H1 (cell line): ENCODE results near the gene SEZ6L. TPM values are rescaled to one million over a fixed set of nuclear protein-coding genes. Genes with fewer than 3 reads are reported as not detected.

ENCODE experiments used
- CTCF ChIA-PET: fragments of 300-600 bp; sonication (Branson Sonifier 250); formaldehyde crosslinking; loops from one replicate; lab custom pipeline; 2021; ENCODE audit not compliant: partially characterized antibody; lab: Charles Lee
- POLR2A ChIA-PET: fragments of 300-600 bp; sonication (Branson Sonifier 250); formaldehyde crosslinking; loops from one replicate; lab custom pipeline; 2021; ENCODE audit warnings: inconsistent platforms; ENCODE audit not compliant: partially characterized antibody; lab: Charles Lee
- DNase-seq, 2 experiments: peaks; one replicate each; pipeline versions ENCODE4 v3.0.0 to v3.0.0-alpha.2; 2010 to 2022; ENCODE audit warnings: low spot score in 2 of 2, low read depth in 1 of 2, mixed read lengths in 1 of 2
- FAIRE-seq: peaks from 2 replicates; lab custom pipeline; 2011; peaks lifted over from hg19 to GRCh38; lab: Jason Lieb, UNC
- H2AFZ ChIP-seq: 2 replicates; pipeline ENCODE4 v1.8.1; 2012; ENCODE audit warnings: low read length, inconsistent platforms
- H2AK5ac ChIP-seq: 2 replicates; pipeline ENCODE4 v1.6.1; 2013; ENCODE audit warnings: low read depth, low read length
- H2BK120ac ChIP-seq: replicated peaks from 2 replicates; pipeline ENCODE3; 2013; ENCODE audit warnings: low read depth, low read length, inconsistent platforms
- H2BK12ac ChIP-seq: 2 replicates; pipeline ENCODE4 v1.6.1; 2013; ENCODE audit warnings: low read depth, low read length
- H2BK15ac ChIP-seq: 2 replicates; pipeline ENCODE4 v1.6.1; 2013; ENCODE audit warnings: low read length
- H2BK20ac ChIP-seq: 2 replicates; pipeline ENCODE4 v1.6.1; 2013; ENCODE audit warnings: low read length
- H2BK5ac ChIP-seq: 2 replicates; pipeline ENCODE4 v1.6.1; 2013; ENCODE audit warnings: low read depth, low read length
- H3K14ac ChIP-seq: 2 replicates; pipeline ENCODE4 v1.6.1; 2013; ENCODE audit warnings: inconsistent platforms; ENCODE audit not compliant: insufficient read length
- H3K18ac ChIP-seq: 2 replicates; pipeline ENCODE4 v1.6.1; 2013; ENCODE audit warnings: low read length; ENCODE audit errors: extremely low read depth
- H3K23ac ChIP-seq: 2 replicates; pipeline ENCODE4 v1.6.1; 2013; ENCODE audit warnings: inconsistent platforms; ENCODE audit not compliant: insufficient read length
- H3K23me2 ChIP-seq: 2 replicates; pipeline ENCODE4 v1.6.1; 2013; ENCODE audit warnings: low read depth, low read length
- H3K27ac ChIP-seq: 2 replicates; pipeline ENCODE4 v1.6.1; 2011; ENCODE audit warnings: low read depth, low read length, inconsistent platforms
- H3K27me3 ChIP-seq, 4 experiments: replicated peaks in 1 of 4; 1 replicate in 1 of 4; 2 replicates in 3 of 4; pipeline versions ENCODE4 v1.6.1 to v1.8.1; 2011 to 2013; ENCODE audit warnings: low read length in 3 of 4, mild to moderate bottlenecking in 3 of 4, inconsistent platforms in 2 of 4, mixed read lengths in 2 of 4, moderate library complexity in 1 of 4; ENCODE audit not compliant: control insufficient read depth in 3 of 4, insufficient read depth in 3 of 4; ENCODE audit errors: extremely low read depth in 1 of 4
- H3K36me3 ChIP-seq, 4 experiments: 2 replicates each; pipeline versions ENCODE4 v1.6.1 to v1.8.1; 2011 to 2013; ENCODE audit warnings: mild to moderate bottlenecking in 4 of 4, low read length in 3 of 4, moderate library complexity in 2 of 4, control low read depth in 1 of 4, inconsistent platforms in 1 of 4; ENCODE audit not compliant: insufficient read depth in 4 of 4, control insufficient read depth in 2 of 4
- H3K4ac ChIP-seq: replicated peaks from 2 replicates; pipeline ENCODE3; 2013; ENCODE audit warnings: low read length, low read depth, mixed read lengths, inconsistent platforms; ENCODE audit not compliant: insufficient read length
- H3K4me1 ChIP-seq, 4 experiments: replicated peaks in 1 of 4; 1 replicate in 1 of 4; 2 replicates in 3 of 4; pipeline versions ENCODE4 v1.6.1 to v1.8.1; 2011 to 2013; ENCODE audit warnings: low read length in 3 of 4, inconsistent platforms in 2 of 4, mixed read lengths in 1 of 4; ENCODE audit not compliant: insufficient read depth in 4 of 4, control insufficient read depth in 3 of 4
- H3K4me2 ChIP-seq, 2 experiments: 2 replicates each; pipeline versions ENCODE4 v1.6.1 to v1.8.1; 2011 to 2013; ENCODE audit warnings: low read depth in 2 of 2, low read length in 2 of 2, control low read depth in 1 of 2, inconsistent platforms in 1 of 2, mild to moderate bottlenecking in 1 of 2; ENCODE audit not compliant: insufficient read depth in 1 of 2
- H3K4me3 ChIP-seq, 4 experiments: fragments of 200-600, 300-600 bp in 1 of 4; sonication (generic), shearing (Covaris generic), sonication (Bioruptor Twin) in 1 of 4; 2 replicates each; pipeline versions ENCODE4 v1.5.1 to v1.8.1; 2011 to 2016; ENCODE audit warnings: low read length in 4 of 4, low read depth in 3 of 4, control low read depth in 2 of 4, inconsistent platforms in 2 of 4, mild to moderate bottlenecking in 2 of 4, mixed read lengths in 1 of 4, moderate library complexity in 1 of 4; ENCODE audit not compliant: insufficient read depth in 2 of 4; ENCODE audit errors: extremely low read depth in 1 of 4
- H3K56ac ChIP-seq: replicated peaks from 2 replicates; pipeline ENCODE3; 2013; ENCODE audit warnings: low read depth, mild to moderate bottlenecking, mixed read lengths, low read length, inconsistent platforms; ENCODE audit not compliant: insufficient read length
- H3K79me1 ChIP-seq: 2 replicates; pipeline ENCODE4 v1.6.1; 2013; ENCODE audit warnings: low read depth, low read length, control low read depth
- H3K79me2 ChIP-seq, 2 experiments: 2 replicates each; pipeline versions ENCODE4 v1.6.1 to v1.8.1; 2012 to 2013; ENCODE audit warnings: low read length in 2 of 2, mild to moderate bottlenecking in 2 of 2, inconsistent platforms in 1 of 2; ENCODE audit not compliant: insufficient read depth in 2 of 2, control insufficient read depth in 1 of 2
- H3K9ac ChIP-seq, 4 experiments: replicated peaks in 1 of 4; 1 replicate in 1 of 4; 2 replicates in 3 of 4; pipeline versions ENCODE4 v1.6.1 to v1.8.1; 2011 to 2013; ENCODE audit warnings: low read depth in 3 of 4, low read length in 3 of 4, control low read depth in 2 of 4, mild to moderate bottlenecking in 2 of 4, moderate library complexity in 2 of 4, inconsistent platforms in 1 of 4; ENCODE audit errors: extremely low read depth in 1 of 4
- H3K9me3 ChIP-seq, 2 experiments: 2 replicates each; pipeline versions ENCODE4 v1.6.1 to v1.8.1; 2012 to 2013; ENCODE audit warnings: mild to moderate bottlenecking in 2 of 2, moderate library complexity in 2 of 2, control low read depth in 1 of 2, inconsistent platforms in 1 of 2, low read depth in 1 of 2, low read length in 1 of 2, mixed read lengths in 1 of 2; ENCODE audit not compliant: insufficient read depth in 2 of 2
- H4K20me1 ChIP-seq, 2 experiments: replicated peaks in 1 of 2; 2 replicates each; pipeline versions ENCODE3 to v1.8.1; 2011 to 2013; ENCODE audit warnings: inconsistent platforms in 2 of 2, low read length in 2 of 2, mild to moderate bottlenecking in 1 of 2; ENCODE audit not compliant: insufficient read depth in 2 of 2, control insufficient read depth in 1 of 2
- H4K5ac ChIP-seq: 2 replicates; pipeline ENCODE4 v1.6.1; 2013; ENCODE audit warnings: low read length, low read depth, mixed read lengths, inconsistent platforms; ENCODE audit not compliant: insufficient read length
- H4K8ac ChIP-seq: 2 replicates; pipeline ENCODE4 v1.8.0; 2013; ENCODE audit warnings: mild to moderate bottlenecking, moderate library complexity, low read length, inconsistent platforms; ENCODE audit not compliant: insufficient read depth; ENCODE audit errors: extremely low read depth
- H4K91ac ChIP-seq: replicated peaks from 2 replicates; pipeline ENCODE3; 2013; ENCODE audit warnings: low read length, mixed read lengths, inconsistent platforms; ENCODE audit not compliant: insufficient read length
- HDAC6 ChIP-seq: IDR thresholded peaks from one replicate; pipeline ENCODE4 v1.7.1; 2012; ENCODE audit warnings: low read depth, mild to moderate bottlenecking, inconsistent platforms, low read length, moderate library complexity
- MAFK ChIP-seq: IDR thresholded peaks from 2 replicates; pipeline ENCODE4 v1.6.1; 2012; ENCODE audit warnings: low read depth, mild to moderate bottlenecking, improper control_type of control experiment, low read length
- WGBS, 2 experiments: shearing (Covaris generic) in 1 of 2; methylation state at CpG; one replicate each; pipeline versions ENCODE4 v1.1.6 to v1.1.7; 2013 to 2015; ENCODE audit warnings: low lambda C conversion rate in 2 of 2, mixed read lengths in 2 of 2, inconsistent platforms in 1 of 2, low coverage in 1 of 2, missing lambda C conversion rate in 1 of 2; ENCODE audit not compliant: insufficient replicate concordance in 2 of 2, insufficient coverage in 1 of 2, insufficient read length in 1 of 2; ENCODE audit errors: extremely low coverage in 1 of 2, missing lambda C conversion rate in 1 of 2; 5-methylcytosine and 5-hydroxymethylcytosine counted together
- polyA plus RNA-seq, 7 experiments: library from polyadenylated mRNA; depleted of rRNA in 3 of 7; stranded (reverse) in 5 of 7; unstranded in 2 of 7; fragments of >200 nt in 5 of 7; fragments of 200-250 nt in 2 of 7; gene quantifications; 1 replicate in 5 of 7; 2 replicates in 1 of 7; 4 replicates in 1 of 7; pipeline versions ENCODE4 v1.2.1 to v1.2.3, GENCODE V29; 2011 to 2013; ENCODE audit warnings: missing spikeins in 2 of 7, mixed read lengths in 2 of 7
- total RNA-seq: library from RNA; stranded (reverse); fragmentation: NEBNext Ultra II Directional; extraction: Animal tissue kit (Norgen Biotek cat#: 25700); gene quantifications from 2 replicates; pipeline ENCODE4 v1.2.1, GENCODE V29; 2021

Gene SEZ6L
- total and polyA plus RNA-seq, 2 of the 8 experiments (the other 6 are each of a cell fraction or from before 2014, with no cell fraction given) = 0.06 to 0.33 TPM

DNA sequence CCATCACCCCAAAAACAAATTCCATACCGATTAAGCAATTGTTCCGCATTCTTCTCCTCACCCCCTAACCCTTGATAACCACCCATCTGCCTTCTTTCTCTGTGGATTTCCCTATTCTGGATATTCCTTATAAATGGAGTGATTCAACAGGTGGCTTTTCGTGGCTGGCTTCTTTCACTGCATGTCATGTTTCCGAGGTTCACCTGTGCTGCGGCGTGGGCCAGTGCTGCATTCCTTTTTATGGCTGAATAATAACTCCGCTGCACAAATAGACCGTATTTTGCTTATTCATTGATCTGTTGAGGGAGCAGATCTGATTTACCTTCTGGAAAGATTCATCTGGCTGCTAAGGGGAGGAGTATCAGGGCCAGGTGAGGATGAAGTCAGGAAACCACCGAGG lies 165.0 kb downstream of the SEZ6L start:
- H3K9me3 ChIP-seq = no peaks in the 10 kb centered on the region
- ChIA-PET POLR2A (no interaction called here), CTCF (interaction anchor here (1.3 to 19.8 kb wide), 3 partner anchors 28 to 560 kb away, joined by 3 to 246 read pairs (median 4); partner anchors contain the start of gene SEZ6L)
- H4K8ac ChIP-seq = no peak overlapping the region
- 81 to 100% methylated on average over 2 to 9 of the region's 9 CpGs for WGBS, 2 experiments
- H2BK15ac ChIP-seq = no peak overlapping the region
- H3K23me2 ChIP-seq = no peaks in the 10 kb centered on the region
- H2AK5ac ChIP-seq = no peak overlapping the region
- TF ChIP-seq MAFK (no peak), HDAC6 (no peak)
- no peak overlapping the region for H2AFZ ChIP-seq
- FAIRE-seq (no peak), DNase-seq (no peak)
- H3K18ac ChIP-seq = no peak overlapping the region
- H3K4me3 ChIP-seq = no peak overlapping the region
- no peak overlapping the region for H2BK5ac ChIP-seq
- H3K23ac ChIP-seq = no peak overlapping the region
- H3K4me2 ChIP-seq = no peak overlapping the region
- no peaks in the 10 kb centered on the region for H4K20me1 ChIP-seq
- no peak overlapping the region for H2BK20ac ChIP-seq
- H4K91ac ChIP-seq = no peak overlapping the region
- no peaks in the 10 kb centered on the region for H3K79me2 ChIP-seq
- no peaks in the 10 kb centered on the region for H3K36me3 ChIP-seq
- no peak overlapping the region for H3K4ac ChIP-seq
- H3K9ac ChIP-seq = no peak overlapping the region
- no peak overlapping the region for H3K14ac ChIP-seq
- H2BK120ac ChIP-seq = no peak overlapping the region
- H3K79me1 ChIP-seq = no peaks in the 10 kb centered on the region
- H2BK12ac ChIP-seq = no peak overlapping the region
- H3K4me1 ChIP-seq = no peaks in the 10 kb centered on the region
- no peak overlapping the region for H4K5ac ChIP-seq
- H3K27me3 ChIP-seq = peaks cover 0 to 3% (median under 1%) of the 10 kb centered on the region in 4 experiments; a peak in 1 of 7 replicates
- no peak overlapping the region for H3K56ac ChIP-seq
- no peak overlapping the region for H3K27ac ChIP-seq
